Measurements from ENCODE around the gene ATXN1. TPM values are rescaled to one million over a fixed set of nuclear protein-coding genes. Genes with fewer than 3 reads are reported as not detected.

Gene ATXN1
- polyA plus RNA-seq, 1 donor (not counting 4 experiments of a cell fraction or from before 2014, with no cell fraction given) = 9.7 TPM

DNA sequence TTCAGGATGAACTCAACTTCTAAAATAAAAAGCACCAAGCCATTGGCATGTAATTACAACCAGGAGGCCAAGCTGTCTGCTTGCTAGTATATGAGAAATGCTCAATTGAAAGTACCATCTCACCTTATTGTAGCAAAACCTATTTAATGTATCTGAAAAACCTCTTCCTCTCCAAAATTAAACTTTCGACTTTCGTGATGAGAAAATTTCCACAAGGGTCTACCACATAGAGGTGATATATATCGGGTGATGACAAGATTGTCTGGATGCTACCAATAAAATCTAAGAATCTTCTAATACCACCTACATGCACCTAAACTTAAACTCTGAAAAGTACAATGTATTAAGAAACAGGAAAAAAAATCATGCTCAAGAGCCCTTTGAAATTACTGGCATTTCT, 74.2 kb downstream of the ATXN1 start:
- Histone ChIP-seq H3K4me2 (ENCODE audit: control insufficient read depth, extremely low read depth, insufficient read depth, low read depth, low read length) (no peak overlapping the region), H3K4me3 (ENCODE audit: control insufficient read depth in 2 of 3, extremely low read depth in 1 of 3, insufficient read depth in 2 of 3, low read depth in 1 of 3, low read length in 3 of 3) (no peak overlapping the region), H3K27me3 (ENCODE audit: control insufficient read depth, extremely low read depth, insufficient read depth, low read length) (no peaks in the 10 kb centered on the region), H3K4me1 (ENCODE audit: control insufficient read depth, extremely low read depth, insufficient read depth, low read length) (peaks cover 65% of the 10 kb centered on the region), H3K9ac (ENCODE audit: control insufficient read depth, extremely low read depth, insufficient read depth, low read length) (no peak overlapping the region), H4K20me1 (ENCODE audit: control insufficient read depth, extremely low read depth, insufficient read depth, low read length) (no peaks in the 10 kb centered on the region), H3K36me3 (ENCODE audit: control insufficient read depth in 2 of 2, extremely low read depth in 1 of 2, insufficient read depth in 2 of 2, low read length in 2 of 2) (no peaks in the 10 kb centered on the region), H3K79me2 (ENCODE audit: control insufficient read depth, insufficient read depth, low read length) (no peaks in the 10 kb centered on the region), H3K9me1 (ENCODE audit: control insufficient read depth, extremely low read depth, insufficient read depth, low read length) (no peaks in the 10 kb centered on the region), H3K9me3 (ENCODE audit: control insufficient read depth, low read depth, low read length) (no peaks in the 10 kb centered on the region), H2AFZ (ENCODE audit: control insufficient read depth, low read length) (no peak overlapping the region), H3K27ac (ENCODE audit: control insufficient read depth, insufficient read depth, low read length) (no peak overlapping the region)
- DNase-seq (ENCODE audit: low read depth, low spot score) (no peak), FAIRE-seq (no peak)
- dilution Hi-C loops (cut with MboI; ENCODE audit: extremely low pct_ligation_motif_present, low sequenced_read_pairs) = no loop called here
- TF ChIP-seq EZH2 (IDR thresholded peaks at IDR 0.05; ENCODE audit: low read length) = no peak
- TF ChIP-seq, protein P1, sequence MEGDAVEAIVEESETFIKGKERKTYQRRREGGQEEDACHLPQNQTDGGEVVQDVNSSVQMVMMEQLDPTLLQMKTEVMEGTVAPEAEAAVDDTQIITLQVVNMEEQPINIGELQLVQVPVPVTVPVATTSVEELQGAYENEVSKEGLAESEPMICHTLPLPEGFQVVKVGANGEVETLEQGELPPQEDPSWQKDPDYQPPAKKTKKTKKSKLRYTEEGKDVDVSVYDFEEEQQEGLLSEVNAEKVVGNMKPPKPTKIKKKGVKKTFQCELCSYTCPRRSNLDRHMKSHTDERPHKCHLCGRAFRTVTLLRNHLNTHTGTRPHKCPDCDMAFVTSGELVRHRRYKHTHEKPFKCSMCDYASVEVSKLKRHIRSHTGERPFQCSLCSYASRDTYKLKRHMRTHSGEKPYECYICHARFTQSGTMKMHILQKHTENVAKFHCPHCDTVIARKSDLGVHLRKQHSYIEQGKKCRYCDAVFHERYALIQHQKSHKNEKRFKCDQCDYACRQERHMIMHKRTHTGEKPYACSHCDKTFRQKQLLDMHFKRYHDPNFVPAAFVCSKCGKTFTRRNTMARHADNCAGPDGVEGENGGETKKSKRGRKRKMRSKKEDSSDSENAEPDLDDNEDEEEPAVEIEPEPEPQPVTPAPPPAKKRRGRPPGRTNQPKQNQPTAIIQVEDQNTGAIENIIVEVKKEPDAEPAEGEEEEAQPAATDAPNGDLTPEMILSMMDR (optimal IDR thresholded peaks at IDR 0.05 in 1 of 3, IDR thresholded peaks at IDR 0.05 in 1 of 3, conservative IDR thresholded peaks at IDR 0.05 in 1 of 3; ENCODE audit: extremely low read depth in 1 of 3, insufficient read depth in 2 of 3, low read length in 3 of 3) = no peak

DNA sequence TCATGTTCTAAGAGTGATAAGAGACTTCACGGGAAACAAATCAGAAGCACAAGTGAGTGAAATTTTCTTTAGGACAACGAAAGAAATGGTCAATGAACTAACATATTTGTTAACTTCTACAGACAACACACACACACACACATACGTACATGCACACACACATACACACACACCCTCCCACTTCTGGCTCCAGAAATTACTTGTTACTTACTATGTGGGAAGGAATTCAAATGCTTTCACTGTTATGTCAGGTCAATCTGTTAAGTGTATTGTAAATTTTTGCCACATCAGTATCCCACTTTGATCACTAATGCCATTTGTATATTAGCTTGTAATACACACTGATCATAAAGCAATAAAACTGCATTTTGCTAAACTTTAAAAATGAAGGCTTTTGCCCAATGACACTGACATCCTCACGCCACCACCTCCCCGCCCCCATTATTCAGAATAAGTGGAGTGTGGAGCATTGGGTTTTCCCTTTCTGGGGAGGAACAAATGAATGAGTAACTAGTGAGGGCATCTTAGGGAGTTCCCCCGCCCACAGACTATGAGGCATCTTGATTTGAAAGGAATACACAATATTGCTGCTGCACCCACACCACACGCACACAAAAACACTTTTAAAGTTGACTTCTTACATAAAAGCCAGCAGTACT, 76.2 kb downstream of the ATXN1 start:
- no peaks in the 10 kb centered on the region for H3K9me3 ChIP-seq (ENCODE audit: control insufficient read depth, low read depth, low read length)
- H3K4me3 ChIP-seq (ENCODE audit: control insufficient read depth in 2 of 3, extremely low read depth in 1 of 3, insufficient read depth in 2 of 3, low read depth in 1 of 3, low read length in 3 of 3) = no peak overlapping the region
- no peaks in the 10 kb centered on the region for H3K9me1 ChIP-seq (ENCODE audit: control insufficient read depth, extremely low read depth, insufficient read depth, low read length)
- no peak overlapping the region for H2AFZ ChIP-seq (ENCODE audit: control insufficient read depth, low read length)
- H4K20me1 ChIP-seq (ENCODE audit: control insufficient read depth, extremely low read depth, insufficient read depth, low read length) = no peaks in the 10 kb centered on the region
- dilution Hi-C loops (cut with MboI; ENCODE audit: extremely low pct_ligation_motif_present, low sequenced_read_pairs) = no loop called here
- no peak for TF ChIP-seq EZH2 (IDR thresholded peaks at IDR 0.05; ENCODE audit: low read length)
- TF ChIP-seq, protein P1 (optimal IDR thresholded peaks at IDR 0.05 in 1 of 3, IDR thresholded peaks at IDR 0.05 in 1 of 3, conservative IDR thresholded peaks at IDR 0.05 in 1 of 3; ENCODE audit: extremely low read depth in 1 of 3, insufficient read depth in 2 of 3, low read length in 3 of 3) = no peak
- peak overlapping the region; percentile 93 for H3K27ac ChIP-seq (ENCODE audit: control insufficient read depth, insufficient read depth, low read length)
- peaks cover 63% of the 10 kb centered on the region for H3K4me1 ChIP-seq (ENCODE audit: control insufficient read depth, extremely low read depth, insufficient read depth, low read length)
- no peaks in the 10 kb centered on the region for H3K27me3 ChIP-seq (ENCODE audit: control insufficient read depth, extremely low read depth, insufficient read depth, low read length)
- no peak for DNase-seq (ENCODE audit: low read depth, low spot score)
- H3K4me2 ChIP-seq (ENCODE audit: control insufficient read depth, extremely low read depth, insufficient read depth, low read depth, low read length) = peak overlapping the region; percentile 75
- H3K9ac ChIP-seq (ENCODE audit: control insufficient read depth, extremely low read depth, insufficient read depth, low read length) = peak overlapping the region; percentile 67
- H3K79me2 ChIP-seq (ENCODE audit: control insufficient read depth, insufficient read depth, low read length) = no peaks in the 10 kb centered on the region
- peak; percentile 17 for FAIRE-seq
- no peaks in the 10 kb centered on the region for H3K36me3 ChIP-seq (ENCODE audit: control insufficient read depth in 2 of 2, extremely low read depth in 1 of 2, insufficient read depth in 2 of 2, low read length in 2 of 2)

All from keratinocyte (primary cell).